ENCODE data around the gene USP49. TPM values are rescaled to one million over a fixed set of nuclear protein-coding genes. Genes with fewer than 3 reads are reported as not detected.

USP49 gene
- total and polyA plus RNA-seq, 2 of the 13 experiments (the other 11 are each of a cell fraction or from before 2014, with no cell fraction given): 2.9 to 4.3 TPM

GRCh38 chr6:41787219-41787917, 107.8 kb downstream of the USP49 start, which contains the start of gene TOMM6 (continued):
- peak; percentile 85 for TF ChIP-seq ZBTB40 (IDR thresholded peaks at IDR 0.05)
- peak; percentile 79; the same call in 1 of the 2 replicates for TF ChIP-seq ZBTB40 (CRISPR knock-in tag; IDR thresholded peaks at IDR 0.05)
- TF ChIP-seq TBP (CRISPR knock-in tag; IDR thresholded peaks at IDR 0.05): no peak
- no peak for TF ChIP-seq IKZF4 (CRISPR knock-in tag; IDR thresholded peaks at IDR 0.05; ENCODE audit: borderline replicate concordance, low read depth, not compliant biosample characterization)
- peak; percentile 85 for TF ChIP-seq RXRA (CRISPR knock-in tag; IDR thresholded peaks at IDR 0.05)
- TF ChIP-seq HDAC2 (CRISPR knock-in tag; IDR thresholded peaks at IDR 0.05): peak; percentile 84
- peak; percentile 87; the same call in 1 of the 2 replicates for TF ChIP-seq NCOA5 (CRISPR knock-in tag; IDR thresholded peaks at IDR 0.05)
- peak; percentile 80; the same call in 1 of the 2 replicates for TF ChIP-seq ZNF33A (CRISPR knock-in tag; IDR thresholded peaks at IDR 0.05; ENCODE audit: borderline replicate concordance)
- TF ChIP-seq THAP7 (CRISPR knock-in tag; IDR thresholded peaks at IDR 0.05): peak; percentile 83; the same call in 1 of the 2 replicates
- peak; percentile 86; the same call in 1 of the 2 replicates for TF ChIP-seq HMGXB3 (CRISPR knock-in tag; IDR thresholded peaks at IDR 0.05; ENCODE audit: borderline replicate concordance)
- TF ChIP-seq AGO1 (IDR thresholded peaks at IDR 0.05; ENCODE audit: low read depth, low read length, poor library complexity, severe bottlenecking): peak; percentile 82
- no peak for TF ChIP-seq HHEX (CRISPR knock-in tag; IDR thresholded peaks at IDR 0.05)
- TF ChIP-seq ZSCAN5A (CRISPR knock-in tag; IDR thresholded peaks at IDR 0.05; ENCODE audit: borderline replicate concordance): peak; percentile 89; the same call in 1 of the 2 replicates
